Neural cell (in vitro differentiated cells): ENCODE data around the gene GPS1.

Experiments
- CTCF ChIP-seq: fragments of 450-650 bp; IDR thresholded peaks from 2 replicates; pipeline ENCODE4 v1.5.1; 2014; ENCODE audit warnings: antibody characterized with exemption, mild to moderate bottlenecking, moderate library complexity; ENCODE audit not compliant: poor library complexity, severe bottlenecking
- EP300 ChIP-seq: fragments of 450-650 bp; conservative IDR thresholded peaks from 2 replicates; pipeline ENCODE4 v1.6.1; 2014; ENCODE audit warnings: antibody characterized with exemption, mild to moderate bottlenecking, moderate library complexity; ENCODE audit not compliant: poor library complexity, severe bottlenecking
- POLR2AphosphoS5 ChIP-seq: IDR thresholded peaks from 2 replicates; pipeline ENCODE4 v1.6.1; 2012
- REST ChIP-seq: IDR thresholded peaks from 2 replicates; pipeline ENCODE4 v1.6.1; 2012; ENCODE audit warnings: borderline replicate concordance
- SMC3 ChIP-seq: fragments of 450-650 bp; conservative IDR thresholded peaks from 2 replicates; pipeline ENCODE4 v1.6.1; 2014; ENCODE audit warnings: antibody characterized with exemption, mild to moderate bottlenecking, moderate library complexity; ENCODE audit not compliant: poor library complexity

GRCh38 chr17:82084373-82085030 lies 32.8 kb downstream of the GPS1 start:
- TF ChIP-seq CTCF (no peak), REST (no peak), EP300 (no peak), POLR2AphosphoS5 (no peak), SMC3 (no peak)
